BE2C (cell line): ENCODE measurements around the gene IQCF6.

Source experiments
- DNase-seq: peaks from one replicate; pipeline ENCODE4 v3.0.0-alpha.2; 2020
- H3K27me3 ChIP-seq: fragments of 250-450 bp; sonication (Bioruptor Pico); 2 replicates; pipeline ENCODE4 v1.5.1; 2020; ENCODE audit warnings: mild to moderate bottlenecking
- H3K36me3 ChIP-seq: fragments of 250-450 bp; sonication (Bioruptor Pico); 2 replicates; pipeline ENCODE4 v1.5.1; 2020; ENCODE audit warnings: mild to moderate bottlenecking
- H3K4me1 ChIP-seq: fragments of 250-450 bp; sonication (Bioruptor Pico); 2 replicates; pipeline ENCODE4 v1.5.1; 2020
- H3K4me3 ChIP-seq: 2 replicates; pipeline ENCODE4 v1.5.1; 2011; ENCODE audit warnings: low read depth, low read length
- H3K9me3 ChIP-seq: fragments of 250-450 bp; sonication (Bioruptor Pico); 2 replicates; pipeline ENCODE4 v1.5.1; 2020
- CTCF ChIP-seq: IDR thresholded peaks from 2 replicates; pipeline ENCODE4 v1.5.1; 2012; ENCODE audit warnings: mild to moderate bottlenecking, low read depth, low read length

The IQCF6 gene

DNA sequence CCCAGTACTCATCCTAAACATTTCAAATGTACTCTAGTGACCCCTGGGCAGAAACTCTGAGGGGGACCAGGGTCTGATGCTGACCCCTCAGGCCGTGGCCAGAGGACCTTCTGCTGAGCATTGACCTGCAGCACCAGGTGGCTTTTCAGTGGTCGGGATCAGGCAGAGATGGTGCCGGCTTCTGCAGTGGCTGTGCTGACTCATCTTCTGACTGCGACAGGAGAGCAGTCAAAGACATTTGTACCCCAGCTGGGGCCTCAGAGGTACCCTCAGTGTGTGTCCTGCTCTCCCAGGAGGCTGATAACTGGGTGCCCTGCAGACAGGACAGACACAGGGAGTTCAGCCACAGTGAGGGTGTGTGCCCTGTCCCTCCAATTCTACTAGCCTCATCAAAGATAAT lies 36.6 kb upstream of the IQCF6 start:
- Histone ChIP-seq H3K27me3 (no peaks in the 10 kb centered on the region), H3K4me1 (no peaks in the 10 kb centered on the region), H3K36me3 (no peaks in the 10 kb centered on the region), H3K9me3 (no peaks in the 10 kb centered on the region), H3K4me3 (no peak overlapping the region)
- TF ChIP-seq CTCF, result no peak
- no peak for DNase-seq

- H3K27me3 ChIP-seq, result no peaks in the 10 kb centered on the region
- H3K36me3 ChIP-seq, result no peaks in the 10 kb centered on the region
- no peak for TF ChIP-seq CTCF
- no peaks in the 10 kb centered on the region for H3K9me3 ChIP-seq
- DNase-seq, result no peak
- no peak overlapping the region for H3K4me3 ChIP-seq
- no peaks in the 10 kb centered on the region for H3K4me1 ChIP-seq
Observed at GRCh38 chr3:51814034-51814433, 35.0 kb upstream of the IQCF6 start.

GRCh38 chr3:51813539-51813938 lies 34.5 kb upstream of the IQCF6 start:
- no peaks in the 10 kb centered on the region for H3K36me3 ChIP-seq
- H3K4me1 ChIP-seq, result no peaks in the 10 kb centered on the region
- peak; percentile 74 for DNase-seq
- no peaks in the 10 kb centered on the region for H3K9me3 ChIP-seq
- no peak overlapping the region for H3K4me3 ChIP-seq
- no peak for TF ChIP-seq CTCF
- H3K27me3 ChIP-seq, result no peaks in the 10 kb centered on the region

- TF ChIP-seq CTCF, result no peak
- no peaks in the 10 kb centered on the region for H3K27me3 ChIP-seq
- H3K9me3 ChIP-seq, result no peaks in the 10 kb centered on the region
- no peak overlapping the region for H3K4me3 ChIP-seq
- no peak for DNase-seq
- H3K4me1 ChIP-seq, result no peaks in the 10 kb centered on the region
- no peaks in the 10 kb centered on the region for H3K36me3 ChIP-seq
Observed at GRCh38 chr3:51808934-51809333, 29.9 kb upstream of the IQCF6 start.

DNA sequence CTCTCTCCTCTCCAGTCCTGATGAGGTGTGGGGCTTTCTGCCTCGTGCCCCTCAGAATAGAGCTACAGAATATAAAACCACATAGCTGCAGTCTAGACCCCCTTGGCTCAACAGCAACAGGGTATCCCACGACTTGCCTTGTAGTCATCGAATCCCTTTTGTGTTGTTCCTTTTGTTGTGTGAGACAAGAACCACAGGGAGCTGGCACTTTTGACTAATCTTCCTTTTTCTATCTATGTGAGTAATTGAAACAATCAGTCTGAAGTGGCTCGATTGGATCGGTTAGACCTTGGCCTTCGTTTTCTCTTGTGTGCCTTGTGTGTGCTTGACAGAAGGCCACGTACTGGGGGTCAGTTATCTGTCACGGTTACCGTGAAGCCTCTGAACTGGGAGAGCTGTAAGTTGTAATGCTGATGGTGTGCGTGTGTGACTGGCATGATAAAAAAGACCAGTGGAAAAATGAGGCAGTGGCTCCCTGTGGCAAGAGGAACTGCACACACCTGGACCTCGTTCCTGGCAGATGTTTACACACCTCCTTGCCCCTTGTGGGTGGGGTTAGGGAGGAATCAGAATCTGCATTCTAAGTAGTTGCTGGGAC lies 23.2 kb upstream of the IQCF6 start:
- no peak for DNase-seq
- no peaks in the 10 kb centered on the region for H3K27me3 ChIP-seq
- H3K36me3 ChIP-seq, result no peaks in the 10 kb centered on the region
- H3K4me1 ChIP-seq, result no peaks in the 10 kb centered on the region
- no peak for TF ChIP-seq CTCF
- no peak overlapping the region for H3K4me3 ChIP-seq
- H3K9me3 ChIP-seq, result no peaks in the 10 kb centered on the region

DNA sequence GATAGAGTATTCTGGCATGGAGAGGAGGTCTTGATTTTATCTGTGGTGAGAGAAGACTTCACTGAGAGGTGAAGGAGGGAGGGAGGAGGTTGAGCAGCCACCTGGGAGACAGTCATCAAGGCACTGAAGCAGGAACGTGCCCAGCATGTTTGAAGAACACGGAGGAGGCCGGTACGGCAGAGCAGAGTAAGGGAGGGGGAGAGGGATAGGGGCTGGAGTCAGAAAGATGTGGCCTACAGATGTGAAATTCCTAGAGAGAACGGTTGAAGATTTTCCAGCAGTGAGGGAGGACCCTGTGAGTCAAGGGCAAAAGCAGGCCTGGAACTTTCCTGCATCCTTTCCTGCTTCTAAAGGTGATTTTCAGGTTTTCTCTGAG lies 21.7 kb upstream of the IQCF6 start:
- no peak for DNase-seq
- no peaks in the 10 kb centered on the region for H3K9me3 ChIP-seq
- no peaks in the 10 kb centered on the region for H3K27me3 ChIP-seq
- no peak for TF ChIP-seq CTCF
- H3K4me1 ChIP-seq, result no peaks in the 10 kb centered on the region
- no peak overlapping the region for H3K4me3 ChIP-seq
- no peaks in the 10 kb centered on the region for H3K36me3 ChIP-seq
